Measurements from ENCODE around the gene PARP1.

DNA sequence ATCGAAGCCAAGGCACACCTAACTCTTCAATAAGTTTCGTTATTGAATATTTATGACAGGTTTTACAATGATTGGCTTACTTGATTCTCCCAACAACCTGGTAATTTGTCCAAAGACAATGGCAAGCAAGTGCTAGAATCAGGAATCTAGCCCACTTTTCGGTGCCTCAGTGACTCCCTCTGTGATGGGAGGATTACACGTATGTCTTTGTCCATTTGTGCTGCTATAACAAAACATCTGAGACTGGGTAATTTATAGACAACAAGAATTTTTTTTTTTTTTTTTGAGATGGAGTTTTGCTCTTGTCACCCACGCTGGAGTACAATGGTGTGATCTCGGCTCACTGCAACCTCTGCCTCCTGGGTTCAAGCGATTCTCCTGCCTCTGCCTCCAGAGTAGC is 96.5 kb downstream of the PARP1 start:
- TF ChIP-seq, protein P1, sequence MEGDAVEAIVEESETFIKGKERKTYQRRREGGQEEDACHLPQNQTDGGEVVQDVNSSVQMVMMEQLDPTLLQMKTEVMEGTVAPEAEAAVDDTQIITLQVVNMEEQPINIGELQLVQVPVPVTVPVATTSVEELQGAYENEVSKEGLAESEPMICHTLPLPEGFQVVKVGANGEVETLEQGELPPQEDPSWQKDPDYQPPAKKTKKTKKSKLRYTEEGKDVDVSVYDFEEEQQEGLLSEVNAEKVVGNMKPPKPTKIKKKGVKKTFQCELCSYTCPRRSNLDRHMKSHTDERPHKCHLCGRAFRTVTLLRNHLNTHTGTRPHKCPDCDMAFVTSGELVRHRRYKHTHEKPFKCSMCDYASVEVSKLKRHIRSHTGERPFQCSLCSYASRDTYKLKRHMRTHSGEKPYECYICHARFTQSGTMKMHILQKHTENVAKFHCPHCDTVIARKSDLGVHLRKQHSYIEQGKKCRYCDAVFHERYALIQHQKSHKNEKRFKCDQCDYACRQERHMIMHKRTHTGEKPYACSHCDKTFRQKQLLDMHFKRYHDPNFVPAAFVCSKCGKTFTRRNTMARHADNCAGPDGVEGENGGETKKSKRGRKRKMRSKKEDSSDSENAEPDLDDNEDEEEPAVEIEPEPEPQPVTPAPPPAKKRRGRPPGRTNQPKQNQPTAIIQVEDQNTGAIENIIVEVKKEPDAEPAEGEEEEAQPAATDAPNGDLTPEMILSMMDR (IDR thresholded peaks at IDR 0.05) = no peak
- no peak for TF ChIP-seq POLR2A (IDR thresholded peaks at IDR 0.05)
- TF ChIP-seq EP300 (IDR thresholded peaks at IDR 0.05) = no peak
- TF ChIP-seq POLR2AphosphoS5 (IDR thresholded peaks at IDR 0.05) = no peak
